Measurements from ENCODE around the gene KLF11.

Gene KLF11

GRCh38 chr2:10035633-10036032, 7.7 kb upstream of the KLF11 start:
- no peak for DNase-seq (ENCODE audit: low read depth in 1 of 2, low spot score in 1 of 2)
- TF ChIP-seq GABPA (IDR thresholded peaks at IDR 0.05; ENCODE audit: low read depth) (no peak), REST (IDR thresholded peaks at IDR 0.05; ENCODE audit: insufficient replicate concordance, low read depth) (no peak), CTCF (IDR thresholded peaks at IDR 0.05; ENCODE audit: insufficient read depth, low read length) (no peak), POLR2AphosphoS5 (IDR thresholded peaks at IDR 0.05; ENCODE audit: low read depth) (no peak), SPI1 (IDR thresholded peaks at IDR 0.05; ENCODE audit: borderline replicate concordance, low read depth) (no peak)
- no peak overlapping the region for H3K27ac ChIP-seq (replicated peaks)
- H3K4me3 ChIP-seq (replicated peaks; ENCODE audit: insufficient read depth, low read length): no peak overlapping the region
- H3K27me3 ChIP-seq (ENCODE audit: insufficient read depth, poor library complexity, severe bottlenecking): no peaks in the 10 kb centered on the region

GRCh38 chr2:10036095-10036884, 7.1 kb upstream of the KLF11 start:
- no peaks in the 10 kb centered on the region for H3K27me3 ChIP-seq (ENCODE audit: insufficient read depth, poor library complexity, severe bottlenecking)
- peak in 1 of 2 experiments; percentile 5 for DNase-seq (ENCODE audit: low read depth in 1 of 2, low spot score in 1 of 2)
- H3K4me3 ChIP-seq (replicated peaks; ENCODE audit: insufficient read depth, low read length): no peak overlapping the region
- no peak overlapping the region for H3K27ac ChIP-seq (replicated peaks)
- TF ChIP-seq REST (IDR thresholded peaks at IDR 0.05; ENCODE audit: insufficient replicate concordance, low read depth): no peak
- TF ChIP-seq SPI1 (IDR thresholded peaks at IDR 0.05; ENCODE audit: borderline replicate concordance, low read depth): no peak
- TF ChIP-seq CTCF (IDR thresholded peaks at IDR 0.05; ENCODE audit: insufficient read depth, low read length): no peak
- no peak for TF ChIP-seq POLR2AphosphoS5 (IDR thresholded peaks at IDR 0.05; ENCODE audit: low read depth)
- no peak for TF ChIP-seq GABPA (IDR thresholded peaks at IDR 0.05; ENCODE audit: low read depth)

GRCh38 chr2:10038123-10038522, 5.2 kb upstream of the KLF11 start:
- no peak for TF ChIP-seq CTCF (IDR thresholded peaks at IDR 0.05; ENCODE audit: insufficient read depth, low read length)
- no peak for TF ChIP-seq REST (IDR thresholded peaks at IDR 0.05; ENCODE audit: insufficient replicate concordance, low read depth)
- no peak for TF ChIP-seq POLR2AphosphoS5 (IDR thresholded peaks at IDR 0.05; ENCODE audit: low read depth)
- Histone ChIP-seq H3K4me3 (replicated peaks; ENCODE audit: insufficient read depth, low read length) (no peak overlapping the region), H3K27me3 (ENCODE audit: insufficient read depth, poor library complexity, severe bottlenecking) (peaks cover 3% of the 10 kb centered on the region), H3K27ac (replicated peaks) (no peak overlapping the region)
- no peak for DNase-seq (ENCODE audit: low read depth in 1 of 2, low spot score in 1 of 2)
